Karpas-422 (cell line): ENCODE data around the gene SGCA. TPM values are rescaled to one million over a fixed set of nuclear protein-coding genes. Genes with fewer than 3 reads are reported as not detected.

Source experiments
- DNase-seq: peaks from one replicate; pipeline ENCODE4 v3.0.0-alpha.2; 2015
- H2AFZ ChIP-seq: fragments of 200-600 bp; sonication (generic); 2 replicates; pipeline ENCODE4 v1.6.1; 2014; ENCODE audit warnings: antibody characterized with exemption, low read length, mixed read lengths
- H3K27ac ChIP-seq: fragments of 200-600 bp; sonication (generic); 2 replicates; pipeline ENCODE4 v1.5.1; 2014; ENCODE audit warnings: mild to moderate bottlenecking, low read length, moderate library complexity
- H3K27me3 ChIP-seq: fragments of 200-600 bp; sonication (generic); 2 replicates; pipeline ENCODE4 v1.6.1; 2014; ENCODE audit warnings: low read length, mixed read lengths
- H3K36me3 ChIP-seq: fragments of 200-600 bp; sonication (generic); 2 replicates; pipeline ENCODE4 v1.6.1; 2014; ENCODE audit warnings: low read length, mixed read lengths; ENCODE audit not compliant: insufficient read depth
- H3K4me1 ChIP-seq: fragments of 200-600 bp; sonication (generic); 2 replicates; pipeline ENCODE4 v1.6.1; 2014; ENCODE audit warnings: mild to moderate bottlenecking, low read length, mixed read lengths
- H3K4me2 ChIP-seq: fragments of 200-600 bp; sonication (generic); 2 replicates; pipeline ENCODE4 v1.6.1; 2014; ENCODE audit warnings: low read length, low read depth, mild to moderate bottlenecking; ENCODE audit not compliant: poor library complexity, severe bottlenecking
- H3K4me3 ChIP-seq: fragments of 200-600 bp; sonication (generic); 2 replicates; pipeline ENCODE4 v1.5.1; 2014; ENCODE audit warnings: mild to moderate bottlenecking, antibody characterized with exemption, low read length, mixed read lengths
- H3K79me2 ChIP-seq: fragments of 200-600 bp; sonication (generic); 2 replicates; pipeline ENCODE4 v1.6.1; 2014; ENCODE audit warnings: mild to moderate bottlenecking, low read length, mixed read lengths
- H3K9ac ChIP-seq: fragments of 200-600 bp; sonication (generic); 2 replicates; pipeline ENCODE4 v1.6.0; 2014; ENCODE audit warnings: low read length
- H3K9me2 ChIP-seq: fragments of 200-600 bp; sonication (generic), shearing (Covaris generic); replicated peaks from 2 replicates; pipeline ENCODE4 v1.6.0; 2014; ENCODE audit warnings: mild to moderate bottlenecking, low read length, moderate library complexity; ENCODE audit not compliant: insufficient read depth
- H3K9me3 ChIP-seq: fragments of 300-700, 200-600 bp; sonication (generic); 2 replicates; pipeline ENCODE4 v1.6.1; 2014; ENCODE audit warnings: low read length, mixed read lengths
- H4K20me1 ChIP-seq: fragments of 200-600 bp; sonication (generic); 2 replicates; pipeline ENCODE4 v1.6.1; 2014; ENCODE audit warnings: mild to moderate bottlenecking, antibody characterized with exemption, low read length, low read depth; ENCODE audit not compliant: insufficient read depth
- total RNA-seq: library from RNA; depleted of rRNA; stranded (reverse); fragments of >200 nt; shearing (Covaris generic); gene quantifications from 2 replicates; pipeline ENCODE4 v1.2.3, GENCODE V29; 2014; ENCODE audit warnings: low replicate concordance

The SGCA gene
- total RNA-seq, 1 experiment from 2014 or later = not detected

- no peak for DNase-seq
- H3K4me2 ChIP-seq = no peak overlapping the region
- no peaks in the 10 kb centered on the region for H3K9me2 ChIP-seq
- H3K4me3 ChIP-seq = no peak overlapping the region
- H3K9me3 ChIP-seq = no peaks in the 10 kb centered on the region
- H3K4me1 ChIP-seq = no peaks in the 10 kb centered on the region
- H3K79me2 ChIP-seq = no peaks in the 10 kb centered on the region
- H3K27ac ChIP-seq = no peak overlapping the region
- no peak overlapping the region for H2AFZ ChIP-seq
- no peaks in the 10 kb centered on the region for H4K20me1 ChIP-seq
- no peak overlapping the region for H3K9ac ChIP-seq
- no peaks in the 10 kb centered on the region for H3K27me3 ChIP-seq
- no peaks in the 10 kb centered on the region for H3K36me3 ChIP-seq
Observed at GRCh38 chr17:50194140-50194933, 28.5 kb downstream of the SGCA start.

DNA sequence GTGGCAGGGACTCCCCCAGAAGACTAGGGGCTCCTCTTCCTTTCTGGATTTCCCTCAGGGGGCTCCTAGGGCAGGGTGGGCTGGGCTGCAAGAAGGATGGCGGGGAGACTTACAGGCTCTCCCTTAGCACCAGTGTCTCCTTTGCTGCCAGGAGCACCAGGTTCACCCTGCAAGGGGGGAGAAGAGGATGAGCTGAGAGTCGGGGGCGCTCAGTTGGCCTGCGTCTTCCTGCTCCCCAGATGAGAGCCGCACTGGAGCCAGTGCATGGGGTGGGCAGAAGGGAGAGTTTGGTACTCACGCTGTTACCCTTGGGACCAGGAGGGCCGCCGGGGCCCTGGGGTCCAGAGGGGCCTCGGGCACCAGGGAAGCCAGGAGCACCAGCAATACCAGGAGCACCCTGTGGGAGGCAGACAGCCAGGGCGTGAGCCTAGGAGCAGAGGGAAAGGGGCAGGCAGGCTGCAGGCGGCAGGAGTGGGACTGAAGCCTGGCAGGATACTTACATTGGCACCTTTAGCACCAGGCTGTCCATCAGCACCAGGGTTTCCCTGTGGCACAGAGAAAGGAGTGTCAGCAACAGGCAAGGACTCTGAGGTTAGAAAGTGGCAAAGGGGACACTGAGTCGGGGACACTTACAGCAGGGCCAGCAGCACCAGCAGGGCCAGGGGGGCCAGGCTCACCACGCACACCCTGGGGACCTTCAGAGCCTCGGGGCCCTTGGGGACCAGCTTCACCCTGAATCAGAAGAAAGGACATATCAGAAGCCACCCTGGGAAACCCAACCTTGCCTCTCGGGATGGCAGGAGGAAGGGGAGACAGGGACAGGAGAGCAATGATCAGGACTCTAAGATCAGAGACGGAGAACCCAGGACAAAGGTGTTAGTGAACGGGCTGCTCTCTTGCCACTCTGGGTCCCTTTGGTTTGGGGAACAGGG lies 29.4 kb downstream of the SGCA start:
- Histone ChIP-seq H3K4me3 (no peak overlapping the region), H3K4me2 (no peak overlapping the region), H3K27me3 (no peaks in the 10 kb centered on the region), H3K9ac (no peak overlapping the region), H3K9me2 (no peaks in the 10 kb centered on the region), H4K20me1 (no peaks in the 10 kb centered on the region), H3K9me3 (no peaks in the 10 kb centered on the region), H3K4me1 (peaks cover 4% of the 10 kb centered on the region; the same call in 1 of the 2 replicates), H3K36me3 (no peaks in the 10 kb centered on the region), H3K27ac (no peak overlapping the region), H3K79me2 (no peaks in the 10 kb centered on the region), H2AFZ (no peak overlapping the region)
- no peak for DNase-seq

- Histone ChIP-seq H3K4me2 (no peak overlapping the region), H2AFZ (no peak overlapping the region), H3K9me3 (no peaks in the 10 kb centered on the region), H3K9me2 (no peaks in the 10 kb centered on the region), H3K27me3 (no peaks in the 10 kb centered on the region), H3K9ac (no peak overlapping the region), H4K20me1 (no peaks in the 10 kb centered on the region), H3K79me2 (no peaks in the 10 kb centered on the region), H3K36me3 (no peaks in the 10 kb centered on the region), H3K4me3 (no peak overlapping the region), H3K4me1 (peaks cover 9% of the 10 kb centered on the region; the same call in 1 of the 2 replicates), H3K27ac (no peak overlapping the region)
- DNase-seq = no peak
Observed at GRCh38 chr17:50196036-50196435, 30.2 kb downstream of the SGCA start.

- Histone ChIP-seq H2AFZ (no peak overlapping the region), H3K27me3 (no peaks in the 10 kb centered on the region), H3K79me2 (no peaks in the 10 kb centered on the region), H3K9ac (no peak overlapping the region), H3K36me3 (no peaks in the 10 kb centered on the region), H3K4me1 (peaks cover 9% of the 10 kb centered on the region; the same call in 1 of the 2 replicates), H3K9me2 (no peaks in the 10 kb centered on the region), H3K27ac (no peak overlapping the region), H3K9me3 (no peaks in the 10 kb centered on the region), H3K4me2 (no peak overlapping the region), H4K20me1 (no peaks in the 10 kb centered on the region), H3K4me3 (no peak overlapping the region)
- no peak for DNase-seq
Observed at GRCh38 chr17:50196826-50197225, 31.0 kb downstream of the SGCA start.

DNA sequence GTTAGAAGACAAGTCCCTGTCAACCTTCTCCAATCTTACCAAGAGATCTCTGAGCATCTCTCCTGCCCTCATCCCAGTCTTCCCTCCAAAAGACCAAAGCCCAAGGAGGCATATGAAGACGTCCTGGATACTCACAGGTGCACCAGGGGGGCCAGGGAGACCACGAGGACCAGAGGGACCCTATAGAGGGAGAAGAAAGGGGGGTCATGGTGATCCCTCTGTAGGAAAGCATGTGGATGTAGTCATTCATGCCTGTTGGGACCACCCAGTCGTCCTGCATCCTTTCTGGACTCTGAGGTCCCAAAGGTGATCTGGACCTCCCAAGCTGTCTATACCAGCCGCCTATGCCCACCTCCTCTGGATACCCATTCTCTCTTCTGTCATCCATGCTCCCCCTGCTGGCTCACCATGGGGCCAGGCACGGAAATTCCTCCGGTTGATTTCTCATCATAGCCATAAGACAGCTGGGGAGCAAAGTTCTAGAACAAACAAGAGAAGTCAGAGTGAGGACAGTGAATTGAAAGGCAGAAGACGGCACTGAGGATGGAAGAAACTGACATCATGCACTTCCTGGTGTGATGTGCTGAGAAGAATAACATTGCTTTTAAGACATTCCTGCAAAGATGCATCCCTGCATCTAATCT lies 32.3 kb downstream of the SGCA start:
- H3K4me1 ChIP-seq = peaks cover 9% of the 10 kb centered on the region; the same call in 1 of the 2 replicates
- no peaks in the 10 kb centered on the region for H3K79me2 ChIP-seq
- H2AFZ ChIP-seq = no peak overlapping the region
- no peak overlapping the region for H3K4me3 ChIP-seq
- H3K36me3 ChIP-seq = no peaks in the 10 kb centered on the region
- H4K20me1 ChIP-seq = no peaks in the 10 kb centered on the region
- no peak overlapping the region for H3K4me2 ChIP-seq
- peak; percentile 87 for DNase-seq
- H3K9me3 ChIP-seq = no peaks in the 10 kb centered on the region
- no peaks in the 10 kb centered on the region for H3K27me3 ChIP-seq
- no peak overlapping the region for H3K9ac ChIP-seq
- H3K27ac ChIP-seq = no peak overlapping the region
- H3K9me2 ChIP-seq = no peaks in the 10 kb centered on the region

DNA sequence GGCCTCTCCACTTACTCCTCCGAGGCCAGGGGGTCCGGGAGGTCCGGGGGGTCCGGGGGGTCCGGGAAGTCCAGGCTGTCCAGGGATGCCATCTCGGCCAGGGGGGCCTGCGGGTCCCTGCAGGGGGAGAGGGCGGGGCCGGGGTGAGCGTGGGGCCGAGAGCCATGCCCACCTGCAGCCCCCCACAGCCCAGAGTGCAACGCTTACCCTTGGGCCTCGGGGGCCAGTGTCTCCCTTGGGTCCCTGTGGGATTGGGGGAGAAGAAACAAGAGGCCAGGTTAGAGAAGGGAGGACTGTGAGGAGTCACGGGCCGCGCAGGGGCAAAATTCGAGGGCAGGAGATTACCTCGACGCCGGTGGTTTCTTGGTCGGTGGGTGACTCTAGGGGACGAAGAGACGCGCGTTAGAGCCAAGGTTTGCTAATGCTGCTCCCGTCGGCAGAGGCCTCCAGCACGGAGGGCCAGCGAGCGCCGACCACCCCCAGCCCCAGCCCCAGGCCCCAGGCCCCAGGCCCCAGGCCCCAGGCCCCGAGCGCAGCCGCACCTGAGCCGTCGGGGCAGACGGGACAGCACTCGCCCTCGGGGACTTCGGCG lies 33.5 kb downstream of the SGCA start:
- Histone ChIP-seq H3K9me2 (no peaks in the 10 kb centered on the region), H3K9ac (no peak overlapping the region), H3K4me1 (peaks cover 9% of the 10 kb centered on the region; the same call in 1 of the 2 replicates), H3K36me3 (no peaks in the 10 kb centered on the region), H3K79me2 (no peaks in the 10 kb centered on the region), H3K27me3 (no peaks in the 10 kb centered on the region), H3K4me3 (no peak overlapping the region), H2AFZ (no peak overlapping the region), H3K9me3 (no peaks in the 10 kb centered on the region), H3K27ac (no peak overlapping the region), H3K4me2 (no peak overlapping the region), H4K20me1 (no peaks in the 10 kb centered on the region)
- DNase-seq = no peak

- Histone ChIP-seq H3K9me3 (no peaks in the 10 kb centered on the region), H3K79me2 (no peaks in the 10 kb centered on the region), H3K4me3 (no peak overlapping the region), H3K4me2 (peak overlapping the region; percentile 62), H3K27me3 (no peaks in the 10 kb centered on the region), H2AFZ (no peak overlapping the region), H3K9ac (no peak overlapping the region), H3K4me1 (peaks cover 9% of the 10 kb centered on the region; the same call in 1 of the 2 replicates), H3K9me2 (no peaks in the 10 kb centered on the region), H4K20me1 (no peaks in the 10 kb centered on the region), H3K36me3 (no peaks in the 10 kb centered on the region), H3K27ac (no peak overlapping the region)
- DNase-seq = peak; percentile 84
Observed at GRCh38 chr17:50199803-50200456, 34.1 kb downstream of the SGCA start.
